Central memory CD8-positive, alpha-beta T cell (primary cell): ENCODE measurements around the gene ARHGAP28.

Source experiments
- ATAC-seq: fragments of 150-1000 bp; cut with Tn5 transposase; replicated peaks from 2 replicates; pipeline ENCODE4 v1.10.0; 2022; ENCODE audit warnings: mild to moderate bottlenecking, moderate FRiP score, moderate number of reproducible peaks; ENCODE audit not compliant: poor library complexity, severe bottlenecking; ENCODE audit errors: extremely low read depth
- DNase-seq, 2 donors: peaks; one replicate each; pipeline ENCODE4 v3.0.0; 2021; ENCODE audit warnings: low spot score in 2 of 2
- H3K27ac Mint-ChIP-seq: one replicate; pipeline ENCODE4 v1.8.0; 2022; ENCODE audit warnings: low read depth, mild to moderate bottlenecking, moderate library complexity, mixed read lengths
- H3K27me3 Mint-ChIP-seq: one replicate; pipeline ENCODE4 v1.8.0; 2022; ENCODE audit warnings: mixed read lengths
- H3K36me3 Mint-ChIP-seq: one replicate; pipeline ENCODE4 v1.8.0; 2022; ENCODE audit warnings: mild to moderate bottlenecking, moderate library complexity, mixed read lengths; ENCODE audit not compliant: insufficient read depth
- H3K4me1 Mint-ChIP-seq: one replicate; pipeline ENCODE4 v1.8.0; 2022; ENCODE audit warnings: mixed read lengths
- H3K4me3 Mint-ChIP-seq: one replicate; pipeline ENCODE4 v1.8.0; 2022; ENCODE audit warnings: mild to moderate bottlenecking, moderate library complexity, mixed read lengths
- H3K9me3 Mint-ChIP-seq: one replicate; pipeline ENCODE4 v1.8.0; 2022; ENCODE audit warnings: mixed read lengths

The ARHGAP28 gene

DNA sequence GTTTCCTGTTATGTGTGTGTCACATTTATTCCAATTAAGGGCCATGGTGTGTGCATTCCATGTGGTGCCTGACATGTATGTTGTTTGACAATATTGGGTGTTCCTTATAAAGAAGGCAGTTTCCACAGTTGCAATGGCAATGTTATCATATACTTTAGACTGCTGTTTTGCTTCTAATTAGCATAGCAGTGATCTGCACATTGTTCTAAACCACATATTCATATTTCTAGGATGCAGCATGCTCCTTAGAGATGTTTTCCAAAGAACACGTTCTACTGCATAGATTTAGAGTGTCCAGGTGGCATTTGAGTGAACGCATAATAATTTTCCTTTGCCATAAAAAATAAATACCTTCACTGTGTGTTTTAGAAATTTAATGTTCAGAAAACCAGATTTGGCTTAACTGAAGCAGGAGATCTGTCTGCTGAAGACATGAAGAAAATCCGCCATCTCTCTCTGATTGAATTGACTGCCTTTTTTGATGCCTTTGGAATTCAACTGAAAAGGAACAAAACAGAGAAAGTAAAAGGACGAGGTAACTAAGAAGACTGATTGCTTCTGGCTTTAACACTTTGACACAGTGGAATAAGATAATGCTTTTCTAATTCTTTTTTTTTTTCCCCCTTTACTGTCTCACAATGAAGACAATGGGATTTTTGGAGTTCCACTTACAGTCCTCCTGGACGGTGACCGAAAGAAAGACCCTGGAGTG lies 143.7 kb downstream of the ARHGAP28 start:
- H3K9me3 Mint-ChIP-seq, result peaks cover 6% of the 10 kb centered on the region
- H3K4me1 Mint-ChIP-seq, result no peaks in the 10 kb centered on the region
- H3K27ac Mint-ChIP-seq, result no peak overlapping the region
- no peaks in the 10 kb centered on the region for H3K36me3 Mint-ChIP-seq
- no peak for DNase-seq
- H3K27me3 Mint-ChIP-seq, result no peaks in the 10 kb centered on the region
- no peak overlapping the region for H3K4me3 Mint-ChIP-seq
- no peak for ATAC-seq

- Mint-ChIP-seq H3K36me3 (no peaks in the 10 kb centered on the region), H3K27me3 (no peaks in the 10 kb centered on the region)
- no peak for ATAC-seq
Observed at GRCh38 chr18:6874315-6874714, 144.8 kb downstream of the ARHGAP28 start.

DNA sequence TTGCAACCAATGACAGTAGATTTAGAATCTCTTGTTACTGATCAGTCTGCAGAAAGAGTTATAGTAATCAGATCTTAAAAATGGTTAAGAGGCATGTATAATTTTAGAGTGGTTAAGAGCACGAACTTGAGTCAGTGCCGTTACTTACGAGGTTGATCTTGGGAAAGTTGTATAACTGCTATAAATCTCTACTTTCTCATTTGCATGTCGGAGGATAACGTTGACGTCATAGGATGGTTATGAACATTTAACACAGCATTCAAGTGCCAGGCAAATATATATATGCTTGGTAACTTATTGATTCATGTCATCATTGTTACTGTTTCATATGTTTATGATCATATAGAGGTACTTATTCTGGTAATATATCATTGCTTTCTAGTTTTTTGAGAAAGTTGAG lies 146.2 kb downstream of the ARHGAP28 start:
- H3K36me3 Mint-ChIP-seq, result no peaks in the 10 kb centered on the region
- ATAC-seq (no peak), DNase-seq (no peak)
- H3K27me3 Mint-ChIP-seq, result no peaks in the 10 kb centered on the region
- H3K4me1 Mint-ChIP-seq, result no peaks in the 10 kb centered on the region
- no peak overlapping the region for H3K27ac Mint-ChIP-seq
- H3K9me3 Mint-ChIP-seq, result peaks cover 13% of the 10 kb centered on the region
- no peak overlapping the region for H3K4me3 Mint-ChIP-seq

More at GRCh38 chr18:6874315-6874714, 144.8 kb downstream of the ARHGAP28 start:
- Mint-ChIP-seq H3K9me3 (peaks cover 6% of the 10 kb centered on the region), H3K27ac (no peak overlapping the region), H3K4me3 (no peak overlapping the region), H3K4me1 (no peaks in the 10 kb centered on the region)
- no peak for DNase-seq

DNA sequence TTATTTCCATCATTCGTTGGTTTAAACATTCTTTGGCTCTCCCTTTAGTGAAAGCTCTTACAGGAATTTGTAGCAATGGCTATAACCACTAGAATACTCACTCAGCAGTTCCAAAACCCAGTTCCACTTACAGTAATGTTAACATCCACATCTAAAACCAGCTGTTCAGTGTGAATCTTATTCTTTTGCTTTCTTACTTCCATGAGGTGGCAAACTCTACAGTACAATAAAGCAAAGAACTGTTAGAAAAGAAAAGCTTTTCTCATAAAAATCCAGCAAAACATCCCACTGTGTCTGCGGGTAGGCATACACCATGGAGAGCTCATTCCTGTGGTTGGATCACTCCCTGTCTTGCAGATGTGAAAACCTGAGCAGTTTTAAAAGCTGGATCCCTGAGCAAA lies 147.1 kb downstream of the ARHGAP28 start:
- no peak for DNase-seq
- H3K9me3 Mint-ChIP-seq, result peaks cover 14% of the 10 kb centered on the region
- no peak overlapping the region for H3K27ac Mint-ChIP-seq
- H3K4me1 Mint-ChIP-seq, result no peaks in the 10 kb centered on the region
- H3K36me3 Mint-ChIP-seq, result no peaks in the 10 kb centered on the region
- H3K4me3 Mint-ChIP-seq, result no peak overlapping the region
- no peak for ATAC-seq
- no peaks in the 10 kb centered on the region for H3K27me3 Mint-ChIP-seq

GRCh38 chr18:6877288-6877687 lies 147.8 kb downstream of the ARHGAP28 start:
- no peaks in the 10 kb centered on the region for H3K4me1 Mint-ChIP-seq
- no peak overlapping the region for H3K27ac Mint-ChIP-seq
- ATAC-seq (no peak), DNase-seq (no peak)
- H3K36me3 Mint-ChIP-seq, result no peaks in the 10 kb centered on the region
- peaks cover 14% of the 10 kb centered on the region for H3K9me3 Mint-ChIP-seq
- H3K4me3 Mint-ChIP-seq, result no peak overlapping the region
- H3K27me3 Mint-ChIP-seq, result no peaks in the 10 kb centered on the region

DNA sequence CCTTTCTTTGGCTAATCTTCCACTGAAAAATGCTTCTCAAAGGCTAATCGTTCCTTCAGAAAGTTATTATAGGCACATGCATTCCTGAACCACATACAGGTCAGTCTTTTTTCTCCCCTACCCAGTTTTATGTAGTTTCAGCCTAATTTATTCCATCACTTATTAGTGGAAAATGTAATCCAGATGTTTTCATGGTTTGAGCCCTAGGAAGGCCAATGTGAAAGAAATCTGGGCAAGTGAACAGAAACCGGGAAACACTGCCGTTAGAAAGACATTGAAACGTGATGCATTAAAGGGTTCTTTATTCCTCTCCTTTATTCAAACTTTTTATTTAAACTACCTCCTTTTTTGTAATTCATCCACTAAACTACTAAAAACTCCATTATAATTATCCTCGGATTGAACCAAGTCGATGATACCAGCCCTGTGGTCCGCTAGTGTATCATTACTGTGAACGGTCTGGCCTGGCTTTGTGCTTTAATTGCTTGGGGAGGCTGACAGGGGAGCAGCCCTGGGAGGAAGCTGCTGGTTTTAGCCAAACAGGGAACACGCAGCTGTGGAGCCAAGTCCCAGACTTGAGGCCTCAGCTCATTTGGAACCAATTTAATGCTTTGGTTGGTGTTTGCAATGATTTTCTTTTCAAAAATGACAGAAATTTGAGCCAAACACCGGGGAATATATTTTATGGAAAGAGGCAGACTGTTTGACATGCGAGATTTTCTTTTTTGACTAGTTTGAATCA lies 149.2 kb downstream of the ARHGAP28 start:
- no peak overlapping the region for H3K27ac Mint-ChIP-seq
- DNase-seq (no peak), ATAC-seq (no peak)
- no peaks in the 10 kb centered on the region for H3K36me3 Mint-ChIP-seq
- no peak overlapping the region for H3K4me3 Mint-ChIP-seq
- H3K4me1 Mint-ChIP-seq, result no peaks in the 10 kb centered on the region
- no peaks in the 10 kb centered on the region for H3K27me3 Mint-ChIP-seq
- H3K9me3 Mint-ChIP-seq, result peaks cover 14% of the 10 kb centered on the region

DNA sequence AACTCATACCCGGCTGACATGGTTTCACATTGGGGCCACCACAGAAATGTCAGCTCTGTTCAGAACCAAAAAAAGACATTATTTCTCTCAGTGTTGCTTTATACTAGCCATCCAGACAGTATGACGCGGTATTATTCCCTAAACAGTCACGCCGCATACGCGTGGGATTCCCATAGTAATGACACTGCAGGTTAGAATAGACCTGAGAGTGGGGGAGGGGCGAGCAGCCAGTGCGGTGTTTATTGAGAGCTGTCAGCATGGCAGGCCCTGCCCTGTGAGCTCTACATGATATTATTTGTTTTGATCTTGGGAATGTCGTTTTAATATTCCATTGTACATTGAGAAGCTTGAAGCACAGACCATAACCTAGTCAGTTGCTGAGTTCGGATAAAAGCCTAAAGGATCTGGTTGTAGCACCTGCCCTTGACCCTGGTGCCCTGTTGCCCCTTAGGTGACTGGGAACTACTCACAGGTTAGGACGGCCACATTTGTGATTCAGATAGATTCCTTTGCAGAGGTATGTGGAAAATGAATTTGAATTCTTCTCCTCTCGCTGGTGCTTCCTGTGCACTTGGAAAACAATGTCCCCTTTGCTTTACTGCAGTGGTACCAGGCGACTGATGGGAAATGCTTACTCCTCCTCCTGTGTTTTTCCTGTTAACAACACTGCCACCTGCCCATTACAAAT lies 150.1 kb downstream of the ARHGAP28 start:
- Mint-ChIP-seq H3K9me3 (peaks cover 14% of the 10 kb centered on the region), H3K4me1 (no peaks in the 10 kb centered on the region), H3K27ac (no peak overlapping the region), H3K27me3 (no peaks in the 10 kb centered on the region), H3K4me3 (no peak overlapping the region), H3K36me3 (no peaks in the 10 kb centered on the region)
- ATAC-seq, result no peak
- no peak for DNase-seq

DNA sequence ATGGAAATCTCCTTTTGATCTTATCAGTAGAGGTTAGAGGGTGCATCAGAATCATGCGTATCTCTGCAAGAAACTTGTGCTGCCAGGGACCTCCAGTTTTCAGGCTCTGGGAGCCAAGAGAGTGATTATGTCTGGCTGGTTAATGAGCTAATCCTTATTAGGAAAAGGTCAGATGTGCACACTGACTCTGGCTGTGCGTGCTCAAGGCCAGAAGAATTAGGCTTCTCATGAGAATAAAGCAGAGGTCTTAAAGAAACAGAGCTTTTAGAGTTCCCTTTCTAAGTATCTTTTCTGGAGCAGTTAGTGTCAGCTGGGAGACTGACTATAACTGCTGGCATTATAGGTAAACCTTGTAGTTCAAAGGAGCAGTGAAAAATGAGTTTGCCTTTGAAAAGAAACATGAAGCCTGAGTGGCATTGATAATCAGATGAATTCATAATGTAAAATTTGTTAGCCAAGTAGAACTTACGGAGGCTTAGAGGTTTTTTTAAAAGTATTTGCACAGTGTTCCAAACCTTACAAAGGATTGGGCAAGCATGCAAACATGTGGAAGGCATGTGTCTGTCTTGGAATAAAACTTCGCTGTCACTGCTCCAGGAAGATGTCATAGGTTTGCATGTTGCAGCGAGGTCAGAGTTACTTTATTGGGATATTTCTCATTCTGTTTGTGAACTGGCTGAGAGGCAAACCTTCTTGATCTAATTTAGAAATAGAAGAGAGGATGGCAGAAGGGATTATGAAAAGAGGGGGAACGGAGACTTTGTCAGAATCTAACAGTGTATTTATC lies 151.7 kb downstream of the ARHGAP28 start:
- Mint-ChIP-seq H3K4me1 (no peaks in the 10 kb centered on the region), H3K9me3 (peaks cover 14% of the 10 kb centered on the region), H3K4me3 (no peak overlapping the region), H3K36me3 (no peaks in the 10 kb centered on the region), H3K27me3 (no peaks in the 10 kb centered on the region), H3K27ac (no peak overlapping the region)
- DNase-seq, result no peak
- no peak for ATAC-seq

- no peaks in the 10 kb centered on the region for H3K4me1 Mint-ChIP-seq
- H3K27ac Mint-ChIP-seq, result no peak overlapping the region
- H3K9me3 Mint-ChIP-seq, result peaks cover 8% of the 10 kb centered on the region
- H3K27me3 Mint-ChIP-seq, result no peaks in the 10 kb centered on the region
- no peak for ATAC-seq
- H3K36me3 Mint-ChIP-seq, result no peaks in the 10 kb centered on the region
- no peak for DNase-seq
- no peak overlapping the region for H3K4me3 Mint-ChIP-seq
Observed at GRCh38 chr18:6882401-6882800, 152.9 kb downstream of the ARHGAP28 start.

GRCh38 chr18:6885006-6885481 lies 155.5 kb downstream of the ARHGAP28 start:
- Mint-ChIP-seq H3K36me3 (no peaks in the 10 kb centered on the region), H3K27ac (no peak overlapping the region), H3K4me3 (no peak overlapping the region), H3K4me1 (no peaks in the 10 kb centered on the region), H3K9me3 (peaks cover 8% of the 10 kb centered on the region), H3K27me3 (no peaks in the 10 kb centered on the region)
- DNase-seq (no peak), ATAC-seq (no peak)

GRCh38 chr18:6885992-6886796 lies 156.7 kb downstream of the ARHGAP28 start:
- no peak overlapping the region for H3K27ac Mint-ChIP-seq
- no peak for DNase-seq
- no peaks in the 10 kb centered on the region for H3K27me3 Mint-ChIP-seq
- H3K4me3 Mint-ChIP-seq, result no peak overlapping the region
- H3K36me3 Mint-ChIP-seq, result no peaks in the 10 kb centered on the region
- no peak for ATAC-seq
- H3K9me3 Mint-ChIP-seq, result no peaks in the 10 kb centered on the region
- H3K4me1 Mint-ChIP-seq, result no peaks in the 10 kb centered on the region
